DMS53 (cell line): ENCODE measurements around the gene CCDC183.
"Not testable (repeated sequence)": the region's sequence is repeated elsewhere in the genome, so short reads cannot be mapped to it uniquely, and the experiment has no call there.

ENCODE experiments used
- DNase-seq: peaks from one replicate; lab custom pipeline; 2025; lab: John Stamatoyannopoulos, UW

CCDC183 gene

DNA sequence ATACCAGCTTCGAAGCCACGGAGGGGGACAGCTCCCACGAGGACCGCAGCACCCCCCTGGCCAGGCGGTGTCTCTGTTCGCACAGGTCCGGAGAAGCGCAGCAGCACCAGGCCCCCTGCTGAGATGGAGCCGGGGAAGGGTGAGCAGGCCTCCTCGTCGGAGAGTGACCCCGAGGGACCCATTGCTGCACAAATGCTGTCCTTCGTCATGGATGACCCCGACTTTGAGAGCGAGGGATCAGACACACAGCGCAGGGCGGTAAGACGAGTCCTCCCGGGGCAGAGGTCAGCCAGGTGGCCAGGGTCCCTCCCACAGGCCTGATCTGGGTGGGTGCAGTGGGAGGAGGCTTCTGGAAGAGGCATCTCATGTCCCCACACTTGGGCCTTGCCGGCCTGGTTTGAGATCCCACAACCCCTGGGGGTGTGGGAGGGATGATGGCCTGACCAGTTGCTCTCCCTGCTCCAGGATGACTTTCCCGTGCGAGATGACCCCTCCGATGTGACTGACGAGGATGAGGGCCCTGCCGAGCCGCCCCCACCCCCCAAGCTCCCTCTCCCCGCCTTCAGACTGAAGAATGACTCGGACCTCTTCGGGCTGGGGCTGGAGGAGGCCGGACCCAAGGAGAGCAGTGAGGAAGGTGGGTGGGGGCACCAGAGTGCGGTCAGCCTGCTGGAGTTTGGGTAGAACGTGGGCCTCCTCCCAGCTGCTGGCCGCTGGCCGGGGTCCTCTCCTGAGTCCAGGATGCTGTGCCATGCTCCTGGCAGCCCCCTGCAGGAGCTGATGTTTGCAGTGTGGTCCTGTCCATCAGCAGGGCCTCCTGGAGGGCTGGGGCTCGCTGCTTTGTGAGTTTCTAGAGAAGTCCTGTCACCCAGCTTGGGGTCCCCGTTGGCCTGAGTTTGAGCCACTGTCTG, 43.3 kb downstream of the CCDC183 start:
- no peak for DNase-seq

DNA sequence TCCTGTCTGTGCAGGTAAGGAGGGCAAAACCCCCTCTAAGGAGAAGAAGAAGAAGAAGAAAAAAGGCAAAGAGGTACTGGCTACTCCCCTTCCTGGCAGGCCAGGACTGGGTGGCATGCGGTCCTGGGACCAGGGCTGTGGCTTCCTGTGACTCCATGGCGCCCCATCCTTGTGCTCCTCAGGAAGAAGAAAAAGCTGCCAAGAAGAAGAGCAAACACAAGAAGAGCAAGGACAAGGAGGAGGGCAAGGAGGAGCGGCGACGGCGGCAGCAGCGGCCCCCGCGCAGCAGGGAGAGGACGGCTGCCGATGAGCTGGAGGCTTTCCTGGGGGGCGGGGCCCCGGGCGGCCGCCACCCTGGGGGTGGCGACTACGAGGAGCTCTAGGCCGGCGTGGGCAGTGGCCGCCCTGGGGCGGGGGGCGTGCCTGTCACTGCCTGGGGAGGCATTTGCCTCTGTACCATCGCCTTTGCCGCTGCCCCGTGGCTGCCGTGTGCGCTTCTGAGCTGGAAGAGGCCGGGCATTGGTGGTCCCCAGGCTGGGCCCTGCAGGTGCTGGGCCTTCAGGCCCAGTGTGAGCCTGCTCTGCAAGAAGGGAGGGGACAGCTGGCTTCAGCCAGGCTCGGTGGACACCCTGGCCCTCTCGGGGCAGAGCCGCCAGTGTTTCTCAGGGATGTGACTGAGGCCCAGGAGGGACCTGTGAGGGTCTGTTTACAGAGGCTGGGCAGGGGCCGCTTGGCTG, 44.2 kb downstream of the CCDC183 start:
- peak; percentile 85 for DNase-seq

DNA sequence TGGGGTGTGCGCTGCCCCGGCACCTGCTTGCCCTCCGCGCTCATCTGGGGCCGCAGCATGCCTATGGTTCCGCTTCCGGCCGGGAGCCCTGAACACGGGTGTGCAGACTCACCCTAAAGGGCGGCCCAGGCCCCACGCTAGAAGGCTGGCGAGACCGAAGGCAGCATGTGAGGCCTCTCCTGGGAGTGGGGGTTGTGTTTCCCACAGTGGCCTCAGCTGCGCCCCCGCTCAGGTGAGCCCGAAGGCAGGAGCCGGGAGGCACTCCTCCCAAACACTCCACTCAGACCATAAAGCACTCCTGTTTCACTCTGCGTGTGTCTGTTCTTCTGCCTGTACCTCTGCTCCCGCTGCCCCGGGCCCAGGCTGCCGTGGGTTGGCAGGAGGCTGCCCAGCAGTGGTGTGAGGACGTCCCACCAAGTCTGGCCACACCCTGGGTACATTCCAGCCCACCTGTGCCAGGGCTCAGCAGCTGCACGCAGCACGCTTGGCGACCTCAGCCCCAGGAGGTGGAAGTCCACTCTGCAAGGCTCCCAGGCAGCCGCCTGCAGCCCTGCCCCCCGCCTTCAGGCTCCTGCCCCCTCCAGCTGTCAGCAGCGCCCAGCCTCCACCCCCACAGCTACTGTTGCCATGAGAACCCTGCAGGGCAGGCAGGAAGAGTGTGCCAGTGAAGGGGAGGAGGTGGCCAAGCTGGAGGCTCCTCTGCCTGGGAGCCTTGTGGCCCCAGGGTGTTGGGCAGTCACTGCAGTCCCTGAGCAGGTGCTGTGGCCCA, 44.9 kb downstream of the CCDC183 start:
- peak; percentile 98 for DNase-seq

DNA sequence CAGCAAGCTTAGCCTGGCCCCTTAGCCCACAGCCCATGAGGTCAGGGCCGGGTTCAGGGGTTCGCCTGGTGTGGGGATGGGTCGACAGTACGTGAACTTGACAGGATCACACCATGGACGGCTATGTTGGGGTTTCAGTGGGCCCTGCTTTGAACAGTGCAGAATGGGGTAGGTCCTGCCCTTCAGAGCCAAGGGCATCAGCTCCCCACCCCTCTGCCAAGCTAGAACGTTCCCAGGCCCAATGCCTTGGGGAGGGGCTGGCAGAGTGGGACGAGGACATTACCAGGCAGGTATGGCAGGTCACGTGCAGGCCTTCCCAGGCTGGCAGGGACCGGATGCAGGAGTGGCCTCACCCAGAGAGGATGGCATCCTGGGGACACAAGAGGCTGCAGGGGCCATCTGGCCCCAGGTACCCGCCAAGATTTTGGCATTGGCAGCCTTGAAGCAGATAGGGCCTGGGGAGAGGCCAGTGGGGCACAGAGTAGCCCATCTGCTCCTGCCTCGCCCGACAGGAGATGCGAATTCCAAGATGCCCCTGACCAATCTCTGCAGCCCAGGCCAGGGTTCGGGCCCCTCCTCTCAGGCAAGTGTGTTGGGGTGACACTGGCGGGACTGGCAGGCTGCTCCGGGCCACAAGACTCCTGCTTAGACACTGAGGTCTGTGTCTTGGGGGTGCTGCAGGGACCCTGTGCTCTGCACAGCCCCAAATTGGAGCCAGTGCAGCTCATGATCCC, 45.7 kb downstream of the CCDC183 start:
- peak; percentile 88 for DNase-seq

DNA sequence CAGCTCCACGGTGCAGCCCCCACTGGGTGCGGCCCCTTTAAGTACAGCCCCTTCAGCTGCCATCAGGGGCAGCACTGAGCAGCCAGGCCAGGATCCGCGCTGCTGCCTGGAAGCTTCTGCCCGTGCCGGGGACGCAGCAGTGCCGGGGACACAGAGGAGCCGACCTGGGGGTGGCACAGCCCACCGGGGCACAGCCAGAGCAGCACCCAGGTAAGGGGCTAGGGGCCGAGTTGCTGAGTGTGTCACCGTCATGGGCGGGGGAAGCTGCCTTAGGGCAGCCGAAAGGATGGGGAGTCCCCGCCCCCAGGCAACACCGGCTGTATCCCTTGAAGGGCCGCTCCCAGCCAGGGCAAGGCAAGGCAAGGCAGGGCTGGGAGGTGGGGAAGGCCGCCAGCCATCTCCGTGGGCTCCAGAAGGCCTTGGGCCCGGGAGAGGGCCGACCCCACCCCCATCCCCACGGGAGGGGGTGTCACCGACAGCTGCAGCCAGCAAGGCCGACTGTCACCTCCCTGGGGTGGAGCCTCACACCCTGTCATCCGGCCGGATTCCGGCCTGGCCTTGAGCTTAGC, 46.3 kb downstream of the CCDC183 start, which contains the start of gene AJM1:
Gene AJM1, plus strand, starts transcription at position 99 of the 569 bp plus-strand sequence. CDS start 1,937 bp downstream, outside the sequence.
- peak; percentile 86 for DNase-seq

DNA sequence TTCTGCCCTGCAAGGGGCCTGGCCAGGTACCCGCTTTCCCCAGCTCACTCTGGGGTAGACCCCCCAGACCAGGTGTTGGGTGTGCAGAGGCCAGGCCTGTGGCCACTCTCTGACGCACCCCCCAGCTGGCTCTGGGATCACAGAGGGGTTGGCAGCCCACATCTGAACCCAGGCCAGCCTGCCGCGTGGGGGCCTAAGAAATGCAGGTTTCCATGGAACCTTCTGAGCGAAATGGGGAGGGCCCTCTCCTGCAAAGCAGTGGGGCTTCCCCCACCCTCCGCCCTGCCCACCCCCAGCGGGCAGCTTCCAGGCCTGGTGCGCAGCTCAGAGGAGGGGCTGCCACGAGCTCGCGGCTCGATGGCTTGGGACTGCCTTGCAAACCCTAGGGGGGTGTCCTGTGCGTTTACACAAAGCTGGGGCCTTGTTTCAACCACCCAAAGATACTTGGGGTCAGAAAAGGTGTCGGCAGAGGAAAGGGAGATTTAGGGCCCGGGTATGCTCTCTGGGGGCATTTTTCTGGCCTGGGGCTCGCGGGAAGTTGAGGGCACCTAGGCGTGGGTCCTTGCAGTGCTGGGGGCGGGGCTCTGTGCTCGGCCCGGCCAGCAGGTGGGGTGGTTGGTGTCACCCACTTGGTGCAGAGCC, 47.1 kb downstream of the CCDC183 start:
- DNase-seq, result not testable (repeated sequence)

DNA sequence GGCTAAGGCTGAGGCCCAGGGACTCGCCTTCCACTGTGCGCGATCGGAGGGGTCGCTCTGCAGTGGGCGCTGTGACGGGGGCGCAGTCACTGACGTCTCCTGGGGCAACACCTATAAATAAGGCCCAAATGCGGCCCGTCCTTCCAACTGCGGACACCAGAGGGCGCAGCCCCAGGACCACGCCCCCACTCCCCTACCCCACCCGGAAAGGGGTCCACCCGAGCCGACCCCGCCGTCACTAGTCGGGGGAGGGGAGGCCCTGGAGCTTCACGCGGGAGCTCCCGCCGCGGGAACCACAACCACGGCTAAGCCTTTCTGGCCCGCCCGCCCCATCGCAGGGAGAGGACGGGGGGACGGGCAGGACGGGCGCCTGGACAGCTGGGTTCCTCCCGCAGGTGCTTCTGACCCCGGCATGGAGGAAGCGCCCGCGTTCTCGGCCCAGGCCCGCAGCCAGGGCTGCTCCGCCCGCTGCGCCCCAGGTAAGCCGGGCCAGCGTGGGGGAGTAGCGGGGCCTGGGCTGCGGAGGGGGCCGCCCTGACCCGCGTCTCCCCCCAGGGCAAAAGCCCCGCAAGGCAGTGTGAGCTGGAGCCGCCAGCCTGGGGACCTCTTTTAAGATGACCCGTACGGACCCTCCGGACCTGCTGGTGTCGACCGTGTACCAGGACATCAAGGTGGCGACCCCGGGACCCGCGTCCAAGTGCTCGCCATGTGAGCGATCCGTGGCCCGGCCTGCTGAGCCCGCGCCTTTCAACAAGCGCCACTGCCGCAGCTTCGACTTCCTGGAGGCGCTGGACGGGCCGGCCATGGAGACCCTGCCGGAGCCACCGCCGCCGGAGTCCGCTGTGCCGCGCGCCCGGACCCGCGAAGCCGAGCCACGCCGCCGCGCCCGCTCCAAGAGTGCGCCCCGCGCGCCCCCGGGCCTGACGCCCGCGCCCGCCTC, 47.9 kb downstream of the CCDC183 start:
- DNase-seq, result peak; percentile 60

DNA sequence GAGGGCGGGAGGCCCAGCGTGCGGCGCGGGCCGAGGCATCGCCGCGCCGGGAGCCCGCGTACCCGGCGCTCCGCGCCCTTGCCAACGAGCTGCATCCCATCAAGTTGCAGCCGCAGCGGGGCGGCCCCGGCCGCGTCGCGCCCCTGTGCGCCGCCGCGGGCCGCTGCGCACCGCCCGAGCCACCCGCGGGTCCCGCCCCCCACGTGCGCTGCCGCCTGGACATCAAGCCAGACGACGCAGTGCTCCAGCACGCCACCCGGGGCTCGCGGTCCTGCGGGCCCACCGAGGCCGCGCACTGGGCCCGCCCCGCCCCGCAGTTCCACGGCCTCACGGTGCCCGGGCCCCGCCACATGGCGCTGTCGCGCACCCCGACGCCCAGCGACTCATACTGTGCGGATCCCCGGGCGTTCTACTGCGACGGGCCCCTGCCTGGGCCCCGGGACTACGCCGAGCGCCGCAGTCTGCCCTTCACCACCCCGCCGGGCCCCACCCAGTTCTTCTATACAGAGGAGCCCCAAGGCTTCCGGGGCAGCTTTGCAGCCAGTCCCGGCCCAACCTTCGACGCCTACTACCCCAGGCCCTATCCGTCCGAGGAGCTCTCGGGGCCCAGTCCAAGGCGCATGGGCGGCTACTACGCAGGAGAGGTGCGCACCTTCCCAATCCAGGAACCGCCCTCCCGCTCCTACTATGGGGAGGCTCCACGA, 48.8 kb downstream of the CCDC183 start:
- peak; percentile 59 for DNase-seq

DNA sequence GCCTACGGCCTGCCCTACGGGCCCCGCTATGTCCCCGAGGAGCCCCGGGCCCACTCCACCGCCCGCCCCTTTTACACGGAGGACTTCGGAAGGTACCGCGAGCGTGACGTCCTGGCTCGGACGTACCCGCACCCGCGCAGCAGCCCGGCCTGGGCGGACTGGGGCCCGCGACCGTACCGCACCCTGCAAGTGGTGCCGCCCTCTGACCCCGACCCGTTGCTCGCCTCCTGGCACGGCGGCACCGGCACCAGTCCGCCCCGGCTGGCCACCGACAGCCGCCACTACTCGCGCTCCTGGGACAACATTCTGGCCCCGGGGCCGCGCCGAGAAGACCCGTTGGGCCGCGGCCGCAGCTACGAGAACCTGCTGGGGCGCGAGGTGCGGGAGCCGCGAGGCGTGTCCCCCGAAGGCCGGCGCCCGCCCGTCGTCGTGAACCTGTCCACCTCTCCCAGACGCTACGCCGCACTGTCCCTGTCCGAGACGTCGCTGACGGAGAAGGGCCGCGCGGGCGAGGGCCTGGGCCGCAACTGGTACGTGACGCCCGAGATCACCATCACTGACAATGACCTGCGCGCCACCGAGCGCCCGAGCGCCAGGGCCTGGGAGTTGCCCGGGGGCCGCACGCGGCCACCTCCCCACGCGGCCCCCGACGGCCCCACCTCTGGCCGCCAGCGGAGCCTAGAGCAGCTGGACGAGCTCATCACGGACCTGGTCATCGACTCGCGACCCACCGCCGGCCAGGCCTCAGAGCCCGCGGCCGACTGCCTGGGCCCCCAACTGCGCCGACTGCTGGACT, 49.5 kb downstream of the CCDC183 start:
- DNase-seq, result peak; percentile 61

DNA sequence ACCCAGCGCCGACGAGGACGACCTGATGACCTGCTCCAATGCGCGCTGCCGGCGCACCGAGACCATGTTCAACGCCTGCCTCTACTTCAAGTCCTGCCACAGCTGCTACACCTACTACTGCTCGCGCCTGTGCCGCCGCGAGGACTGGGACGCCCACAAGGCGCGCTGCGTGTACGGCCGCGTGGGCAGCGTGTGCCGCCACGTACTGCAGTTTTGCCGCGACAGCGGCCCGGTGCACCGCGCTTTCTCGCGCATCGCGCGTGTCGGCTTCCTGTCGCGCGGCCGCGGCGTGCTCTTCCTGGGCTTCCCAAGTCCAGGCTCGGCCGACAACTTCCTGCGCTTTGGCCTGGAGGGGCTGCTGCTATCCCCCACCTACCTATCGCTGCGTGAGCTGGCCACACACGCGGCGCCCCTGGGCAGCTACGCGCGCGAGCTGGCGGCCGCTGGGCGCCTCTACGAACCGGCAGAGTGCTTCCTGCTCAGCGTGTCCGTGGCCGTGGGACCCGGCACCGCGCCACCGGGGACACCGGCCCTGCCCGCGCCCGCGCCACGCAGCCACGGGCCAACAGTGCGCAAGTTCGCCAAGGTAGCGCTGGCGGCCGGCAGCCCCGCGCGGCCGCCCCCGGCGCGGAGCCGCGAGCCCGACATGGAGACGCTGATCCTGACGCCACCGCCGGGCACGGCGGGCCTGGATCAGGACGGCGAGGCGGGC, 50.4 kb downstream of the CCDC183 start:
- DNase-seq, result peak; percentile 75

DNA sequence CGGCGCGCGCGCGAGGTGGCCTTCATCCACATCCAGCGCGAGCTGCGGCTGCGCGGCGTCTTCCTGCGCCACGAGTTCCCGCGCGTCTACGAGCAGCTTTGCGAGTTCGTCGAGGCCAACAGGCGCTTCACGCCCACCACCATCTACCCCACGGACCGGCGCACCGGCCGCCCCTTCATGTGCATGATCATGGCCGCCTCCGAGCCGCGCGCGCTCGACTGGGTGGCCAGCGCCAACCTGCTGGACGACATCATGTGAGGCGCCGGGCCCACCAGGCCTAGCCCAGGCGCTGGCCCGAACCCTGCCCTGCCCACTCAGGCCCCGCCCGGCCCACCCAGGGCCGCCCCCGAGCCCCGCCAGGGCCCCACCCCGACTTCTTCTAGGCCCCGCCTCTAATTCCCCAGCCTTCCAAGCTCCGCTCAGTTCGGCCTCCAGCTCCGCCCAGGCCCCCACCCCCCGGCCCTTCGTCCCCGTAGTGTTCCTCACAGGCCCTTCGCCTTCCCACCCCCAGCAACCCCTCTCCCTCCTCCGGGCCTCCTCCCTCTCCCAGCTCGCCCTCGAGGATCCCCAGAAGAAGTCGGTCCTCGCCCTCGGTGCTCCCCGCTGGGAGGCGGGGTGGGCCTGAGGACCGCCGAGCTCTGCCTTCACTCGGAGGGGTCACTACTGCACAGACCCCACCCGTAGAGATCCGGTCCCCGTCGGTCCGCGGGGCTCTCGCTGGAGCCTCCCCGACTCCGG, 51.1 kb downstream of the CCDC183 start:
- DNase-seq, result peak; percentile 94

DNA sequence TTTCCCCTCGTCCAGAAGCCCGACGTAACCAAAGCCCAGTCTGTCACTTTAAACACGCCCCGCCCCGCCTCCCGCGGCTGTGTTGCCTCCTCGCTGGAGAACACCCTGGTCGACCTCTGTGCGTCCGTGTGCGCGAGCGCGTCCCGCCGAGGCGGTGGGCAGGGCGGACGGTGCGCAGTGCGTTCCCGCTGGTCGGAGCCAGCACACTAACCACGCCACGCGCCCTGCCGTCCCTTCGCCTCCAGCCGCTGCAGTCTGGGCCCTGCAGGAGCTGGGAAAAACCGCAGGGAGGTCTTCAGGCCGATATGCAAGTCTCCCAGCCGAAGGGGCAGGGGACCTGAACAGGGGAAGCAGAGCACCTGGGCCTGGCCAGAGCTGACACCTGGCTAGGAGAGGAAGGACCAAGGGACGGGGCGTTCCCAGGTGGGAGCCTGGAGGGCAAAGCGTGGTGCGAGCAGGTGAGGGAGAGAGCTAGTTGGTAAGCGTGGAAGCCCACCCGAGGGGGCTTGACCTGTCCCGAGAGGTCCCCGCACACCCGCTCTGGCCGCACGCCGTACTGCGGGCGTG, 51.8 kb downstream of the CCDC183 start:
- peak; percentile 97 for DNase-seq

DNA sequence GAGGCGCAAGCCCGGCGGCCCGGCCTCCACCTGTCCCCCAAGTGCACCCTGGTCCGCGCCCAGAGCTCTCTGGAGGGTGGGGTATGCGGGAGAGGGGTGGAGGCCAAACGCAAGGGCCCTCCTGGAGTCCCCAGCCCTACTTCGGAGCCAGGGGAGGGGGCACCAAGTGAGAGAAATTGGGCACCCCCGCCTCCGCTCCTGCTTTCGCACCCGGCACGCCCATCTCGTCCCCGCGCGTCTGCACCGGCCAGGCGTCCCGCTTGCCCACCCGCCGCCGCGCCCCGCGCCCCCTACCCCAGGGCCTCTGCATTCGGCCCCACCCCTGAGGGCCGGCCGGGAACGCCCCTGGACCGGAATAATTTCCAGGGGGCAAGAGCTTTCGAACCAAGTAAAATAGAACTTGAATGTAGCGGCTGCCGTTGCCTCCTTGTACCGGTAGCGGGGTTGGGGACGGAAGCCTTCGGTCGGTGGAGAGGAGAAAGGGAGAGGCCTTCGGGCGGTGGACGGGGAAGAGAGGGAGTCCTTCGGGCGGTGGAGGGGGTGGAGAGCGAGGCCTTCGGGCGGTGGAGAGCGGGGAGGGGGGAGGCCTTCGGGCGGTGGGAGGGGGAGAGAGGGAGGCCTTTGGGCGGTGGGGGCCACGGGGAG, 52.4 kb downstream of the CCDC183 start:
- DNase-seq, result peak; percentile 84

DNA sequence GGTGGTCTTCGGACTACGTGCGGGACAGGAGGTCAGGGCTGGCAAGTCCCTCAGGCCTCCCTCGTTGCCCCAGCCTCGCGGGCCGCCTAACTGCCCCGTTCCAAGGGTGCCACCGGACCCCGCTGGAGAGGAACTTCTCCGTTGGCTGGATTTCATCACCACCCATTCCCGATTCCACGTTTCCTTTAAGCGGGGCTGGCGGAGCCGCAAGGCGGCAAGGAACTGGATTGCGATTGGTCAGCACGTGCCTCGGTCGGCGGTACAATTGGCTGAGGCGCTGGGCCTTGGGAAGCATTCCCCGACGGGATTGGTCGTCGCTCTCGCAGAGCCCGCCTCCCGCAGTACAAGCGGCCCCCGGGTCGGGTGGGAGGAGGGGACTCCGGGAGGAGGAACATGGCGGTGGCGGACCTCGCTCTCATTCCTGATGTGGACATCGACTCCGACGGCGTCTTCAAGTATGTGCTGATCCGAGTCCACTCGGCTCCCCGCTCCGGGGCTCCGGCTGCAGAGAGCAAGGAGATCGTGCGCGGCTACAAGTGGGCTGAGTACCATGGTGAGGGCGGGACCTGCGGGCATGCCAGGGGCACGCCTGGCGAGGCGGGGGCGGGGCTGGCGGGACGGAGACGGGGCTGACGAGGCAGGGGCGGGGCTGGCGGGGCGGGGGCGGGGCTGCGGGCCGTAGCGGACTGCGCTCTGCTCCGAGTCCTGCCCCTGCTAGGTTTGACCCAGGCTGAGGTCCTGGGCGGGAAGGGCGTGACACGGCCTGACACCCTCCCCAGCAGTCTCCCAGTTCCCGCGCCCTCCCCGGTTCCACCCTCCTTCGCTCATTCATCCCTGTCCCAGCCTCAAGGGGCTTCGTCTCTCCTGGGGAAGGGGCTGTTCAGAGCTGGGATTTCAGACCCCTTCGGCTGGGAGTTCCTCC, 53.2 kb downstream of the CCDC183 start, which contains the start of gene PHPT1:
Gene PHPT1, plus strand, starts transcription at position 372 of the 922 bp plus-strand sequence. Its CDS starts 22 bp downstream, at position 394.
- DNase-seq, result peak; percentile 99
